Upper lobe of left lung (tissue), 6 donors: ENCODE results near the gene NME9. TPM values are rescaled to one million over a fixed set of nuclear protein-coding genes. Genes with fewer than 3 reads are reported as not detected.

Experiments
- ATAC-seq, 2 donors: fragments of 200-7000 bp; cut with Tn5 transposase; one replicate each; pipeline ENCODE4 v1.9.1; 2022; ENCODE audit warnings: mild to moderate bottlenecking in 2 of 2, moderate library complexity in 2 of 2; ENCODE audit not compliant: low FRiP score in 2 of 2
- DNase-seq, 2 donors: peaks; one replicate each; pipeline ENCODE4 v3.0.0-alpha.2; 2019 to 2020
- H3K27ac ChIP-seq, 4 donors: fragments of 200-600 bp; sonication (generic); one replicate each; pipeline ENCODE4 v1.5.1; 2016 to 2019
- H3K27me3 ChIP-seq, 4 donors: fragments of 200-600 bp; sonication (generic); one replicate each; pipeline ENCODE4 v1.5.1; 2017 to 2019
- H3K36me3 ChIP-seq, 4 donors: fragments of 200-600 bp; sonication (generic); one replicate each; pipeline ENCODE4 v1.5.1; 2016 to 2019
- H3K4me1 ChIP-seq, 4 donors: fragments of 200-600 bp; sonication (generic); one replicate each; pipeline ENCODE4 v1.5.1; 2018 to 2019
- H3K4me3 ChIP-seq, 4 donors: fragments of 200-600 bp; sonication (generic); one replicate each; pipeline ENCODE4 v1.5.1; 2017 to 2019; ENCODE audit warnings: mild to moderate bottlenecking in 2 of 4, moderate library complexity in 1 of 4
- H3K9me3 ChIP-seq, 4 donors: fragments of 200-600 bp; sonication (generic); one replicate each; pipeline ENCODE4 v1.5.1; 2018 to 2019
- CTCF ChIP-seq, 6 experiments: fragments of 450-650 bp in 4 of 6; fragments of 200-600 bp in 2 of 6; sonication (generic) in 2 of 6; IDR thresholded peaks; one replicate each; pipeline ENCODE4 v1.5.1; 2016 to 2019; ENCODE audit warnings: antibody characterized with exemption in 6 of 6
- EP300 ChIP-seq, 4 donors: sonication (generic); formaldehyde crosslinking; IDR thresholded peaks; one replicate each; pipeline ENCODE4 v1.5.1; 2017; ENCODE audit warnings: antibody characterized with exemption in 4 of 4, control low read depth in 2 of 4
- POLR2A ChIP-seq, 4 donors: fragments of 450-650 bp; IDR thresholded peaks; one replicate each; pipeline ENCODE4 v1.5.1; 2016 to 2017; ENCODE audit warnings: antibody characterized with exemption in 4 of 4, mild to moderate bottlenecking in 2 of 4
- POLR2AphosphoS5 ChIP-seq, 2 donors: sonication (generic); formaldehyde crosslinking; IDR thresholded peaks; one replicate each; pipeline ENCODE4 v1.5.1; 2017; ENCODE audit warnings: antibody characterized with exemption in 2 of 2
- WGBS, 2 donors: methylation state at CpG; one replicate each; pipeline ENCODE4 v1.1.5; 2017 to 2018; 5-methylcytosine and 5-hydroxymethylcytosine counted together
- total RNA-seq, 6 donors: library from RNA; depleted of rRNA in 4 of 6; stranded (reverse); fragments of >200 nt in 4 of 6; gene quantifications; one replicate each; pipeline versions ENCODE4 v1.1.0 to v1.2.1, GENCODE V29; 2016 to 2021
- donor health status: DM: no; HTN: no; CAD: no; lungs with moderate emphysema.
- donor health status: DM: no; HTN: yes; CAD: no; lungs with severe emphysema.

NME9 gene
- total RNA-seq, 6 donors from 2014 or later: 0.46 to 16.5 (median 3.3) TPM

DNA sequence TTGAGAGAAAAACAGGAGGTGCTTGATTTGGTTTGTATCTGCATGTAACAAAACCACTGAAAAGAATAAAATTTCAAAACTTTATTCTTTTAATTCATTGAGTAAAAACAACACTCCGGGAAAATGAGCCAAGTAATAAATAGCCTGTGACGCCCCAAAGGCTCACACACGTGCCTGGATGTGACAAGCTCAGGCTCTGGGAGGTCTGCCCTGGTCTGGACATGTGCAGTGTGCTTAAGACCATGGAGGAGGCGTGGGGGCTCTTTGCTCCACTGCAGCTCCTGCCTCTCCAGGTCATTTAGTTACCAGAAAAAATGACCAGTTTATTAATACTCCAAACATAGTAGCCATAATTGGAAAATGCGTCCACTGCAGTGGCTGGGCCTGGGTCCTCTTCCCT, 8.6 kb upstream of the NME9 start:
- Histone ChIP-seq H3K27ac (no peak overlapping the region), H3K4me3 (no peak overlapping the region), H3K27me3 (no peaks in the 10 kb centered on the region), H3K4me1 (no peaks in the 10 kb centered on the region), H3K9me3 (no peaks in the 10 kb centered on the region), H3K36me3 (no peaks in the 10 kb centered on the region)
- no peak for ATAC-seq
- TF ChIP-seq CTCF (IDR thresholded peaks at IDR 0.05) (no peak), EP300 (IDR thresholded peaks at IDR 0.05) (no peak), POLR2A (IDR thresholded peaks at IDR 0.05) (no peak), POLR2AphosphoS5 (IDR thresholded peaks at IDR 0.05) (no peak)
- DNase-seq: no peak
- 53 to 78% methylated on average over 5 of the region's 5 CpGs for WGBS, 2 donors

- no peak overlapping the region for H3K4me3 ChIP-seq
- no peaks in the 10 kb centered on the region for H3K9me3 ChIP-seq
- H3K27me3 ChIP-seq: no peaks in the 10 kb centered on the region
- no peaks in the 10 kb centered on the region for H3K36me3 ChIP-seq
- H3K27ac ChIP-seq: no peak overlapping the region
- ATAC-seq: no peak
- TF ChIP-seq POLR2AphosphoS5 (IDR thresholded peaks at IDR 0.05) (no peak), POLR2A (IDR thresholded peaks at IDR 0.05) (no peak), EP300 (IDR thresholded peaks at IDR 0.05) (no peak), CTCF (IDR thresholded peaks at IDR 0.05) (no peak)
- no peak for DNase-seq
- 83 to 87% methylated on average over 4 of the region's 4 CpGs for WGBS, 2 donors
- no peaks in the 10 kb centered on the region for H3K4me1 ChIP-seq
Measured at GRCh38 chr3:138336454-138336999, 6.9 kb upstream of the NME9 start.

GRCh38 chr3:138334608-138335007, 5.0 kb upstream of the NME9 start:
- no peaks in the 10 kb centered on the region for H3K36me3 ChIP-seq
- no peaks in the 10 kb centered on the region for H3K9me3 ChIP-seq
- H3K27ac ChIP-seq: no peak overlapping the region
- TF ChIP-seq POLR2AphosphoS5 (IDR thresholded peaks at IDR 0.05): no peak
- TF ChIP-seq CTCF (IDR thresholded peaks at IDR 0.05): no peak
- TF ChIP-seq POLR2A (IDR thresholded peaks at IDR 0.05): no peak
- TF ChIP-seq EP300 (IDR thresholded peaks at IDR 0.05): no peak
- 74 to 87% methylated on average over 4 of the region's 4 CpGs for WGBS, 2 donors
- H3K4me1 ChIP-seq: peaks cover 0 to 5% (median 4%) of the 10 kb centered on the region in 4 donors
- no peak for ATAC-seq
- H3K4me3 ChIP-seq: no peak overlapping the region
- DNase-seq: no peak
- no peaks in the 10 kb centered on the region for H3K27me3 ChIP-seq

DNA sequence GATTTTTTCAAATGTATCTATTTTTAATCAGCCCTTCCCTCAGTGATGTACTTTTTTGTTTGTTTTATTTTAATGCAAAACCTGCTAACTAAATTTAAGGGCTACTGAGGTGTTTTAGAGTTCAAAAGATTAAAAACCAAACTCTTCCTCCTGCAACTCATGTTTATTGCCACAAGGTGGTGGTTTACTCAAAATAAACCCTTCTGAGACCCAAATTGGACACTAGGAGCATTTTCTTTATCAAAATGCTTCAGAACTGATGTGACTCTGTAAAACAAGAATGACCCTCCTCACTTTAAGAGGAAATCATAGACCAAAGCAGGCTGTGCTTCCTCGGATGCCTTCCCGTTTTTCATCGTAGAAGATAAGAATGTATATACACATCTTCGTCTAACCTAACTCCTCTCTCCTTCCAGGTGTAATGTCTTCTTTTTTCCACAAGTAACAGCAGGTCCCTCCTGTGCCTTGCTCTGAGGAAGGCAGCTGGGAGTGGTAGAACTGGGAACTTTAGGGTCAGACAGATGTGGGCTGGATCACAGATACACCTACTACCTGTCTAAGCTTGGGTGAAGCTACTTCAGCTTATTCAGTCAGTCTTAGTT, 2.9 kb upstream of the NME9 start:
- TF ChIP-seq EP300 (IDR thresholded peaks at IDR 0.05) (no peak), CTCF (IDR thresholded peaks at IDR 0.05) (peak; percentile 30 to 68 (median 60))
- H3K27ac ChIP-seq: no peak overlapping the region
- no peaks in the 10 kb centered on the region for H3K9me3 ChIP-seq
- H3K4me1 ChIP-seq: peaks cover 3 to 20% (median 6%) of the 10 kb centered on the region in 4 donors
- no peaks in the 10 kb centered on the region for H3K36me3 ChIP-seq
- no peak overlapping the region for H3K4me3 ChIP-seq
- no peak for ATAC-seq
- WGBS, 2 donors: 35 to 36% methylated on average over 4 of the region's 4 CpGs
- no peaks in the 10 kb centered on the region for H3K27me3 ChIP-seq
- DNase-seq: no peak
